ENCODE measurements around the gene NADSYN1. TPM values are rescaled to one million over a fixed set of nuclear protein-coding genes. Genes with fewer than 3 reads are reported as not detected.

Gene NADSYN1
- total RNA-seq, 1 experiment from 2014 or later: 45.1 TPM

GRCh38 chr11:71435278-71435951 is 17.6 kb upstream of the NADSYN1 start:
- Mint-ChIP-seq H3K36me3 (peaks cover 42% of the 10 kb centered on the region), H3K4me1 (no peaks in the 10 kb centered on the region)

More at GRCh38 chr11:71435278-71435951, 17.6 kb upstream of the NADSYN1 start:
- ChIA-PET POLR2A (no interaction called here), CTCF (no interaction called here)
- H3K4me3 Mint-ChIP-seq: no peak overlapping the region
- ATAC-seq (no peak), DNase-seq (ENCODE audit: low spot score) (no peak)
- H3K27ac Mint-ChIP-seq: no peak overlapping the region
- no peaks in the 10 kb centered on the region for H3K9me3 Mint-ChIP-seq
- TF ChIP-seq TEAD4 (CRISPR knock-in tag; IDR thresholded peaks at IDR 0.05) (no peak), E2F4 (CRISPR knock-in tag; IDR thresholded peaks at IDR 0.05; ENCODE audit: borderline replicate concordance, low read depth) (no peak), MLX (CRISPR knock-in tag; IDR thresholded peaks at IDR 0.05) (no peak), STAT6 (CRISPR knock-in tag; conservative IDR thresholded peaks at IDR 0.05; ENCODE audit: low read depth) (no peak), ERG (CRISPR knock-in tag; IDR thresholded peaks at IDR 0.05) (no peak), ZNF423 (CRISPR knock-in tag; IDR thresholded peaks at IDR 0.05) (no peak), ZSCAN18 (CRISPR knock-in tag; IDR thresholded peaks at IDR 0.05) (no peak), CREM (CRISPR knock-in tag; IDR thresholded peaks at IDR 0.05) (no peak), TP53 (CRISPR knock-in tag; IDR thresholded peaks at IDR 0.05) (no peak), USF2 (CRISPR knock-in tag; IDR thresholded peaks at IDR 0.05) (no peak), SP1 (CRISPR knock-in tag; conservative IDR thresholded peaks at IDR 0.05) (no peak), NFATC4 (CRISPR knock-in tag; IDR thresholded peaks at IDR 0.05) (no peak), NR3C1 (CRISPR knock-in tag; conservative IDR thresholded peaks at IDR 0.05; ENCODE audit: low read depth) (no peak), ZNF512 (CRISPR knock-in tag; IDR thresholded peaks at IDR 0.05; ENCODE audit: borderline replicate concordance) (no peak), TCF7 (CRISPR knock-in tag; IDR thresholded peaks at IDR 0.05; ENCODE audit: low read depth) (no peak), ELF4 (CRISPR knock-in tag; IDR thresholded peaks at IDR 0.05; ENCODE audit: low read depth) (no peak), SMAD3 (CRISPR knock-in tag; IDR thresholded peaks at IDR 0.05; ENCODE audit: borderline replicate concordance) (no peak), ZNF416 (CRISPR knock-in tag; IDR thresholded peaks at IDR 0.05) (no peak), SOX15 (CRISPR knock-in tag; IDR thresholded peaks at IDR 0.05) (no peak)
- H3K27me3 Mint-ChIP-seq (ENCODE audit: low read depth): no peaks in the 10 kb centered on the region; the same call in 1 of the 2 replicates

Measured in WTC11 (cell line).